Measurements from ENCODE around the gene HOXC6. TPM values are rescaled to one million over a fixed set of nuclear protein-coding genes. Genes with fewer than 3 reads are reported as not detected.

Gene HOXC6
- total and polyA plus RNA-seq, 2 of the 8 experiments (the other 6 are each of a cell fraction or from before 2014, with no cell fraction given) = not detected

- Histone ChIP-seq H4K91ac (replicated peaks; ENCODE audit: insufficient read length, low read length) (no peak overlapping the region), H2BK120ac (replicated peaks; ENCODE audit: low read depth, low read length) (no peak overlapping the region), H3K56ac (replicated peaks; ENCODE audit: insufficient read length, low read depth, low read length) (no peak overlapping the region), H3K4me3 (ENCODE audit: extremely low read depth in 1 of 4, insufficient read depth in 2 of 4, low read depth in 3 of 4, low read length in 4 of 4) (no peak overlapping the region), H2BK15ac (ENCODE audit: low read length) (no peak overlapping the region), H3K14ac (ENCODE audit: insufficient read length) (no peak overlapping the region), H3K18ac (ENCODE audit: extremely low read depth, low read length) (no peak overlapping the region), H2BK20ac (ENCODE audit: low read length) (no peak overlapping the region), H3K4ac (replicated peaks; ENCODE audit: insufficient read length, low read depth, low read length) (no peak overlapping the region), H3K23me2 (ENCODE audit: low read depth, low read length) (no peaks in the 10 kb centered on the region), H4K5ac (ENCODE audit: insufficient read length, low read depth, low read length) (no peak overlapping the region), H4K8ac (ENCODE audit: extremely low read depth, insufficient read depth, low read length) (no peak overlapping the region), H2AK5ac (ENCODE audit: low read depth, low read length) (no peak overlapping the region), H2BK12ac (ENCODE audit: low read depth, low read length) (no peak overlapping the region), H3K4me1 (replicated peaks in 1 of 4; ENCODE audit: control insufficient read depth in 3 of 4, insufficient read depth in 4 of 4, low read length in 3 of 4) (peaks cover 0 to 8% (median 2%) of the 10 kb centered on the region in 4 experiments; a peak in 4 of 7 replicates), H3K9me3 (ENCODE audit: insufficient read depth in 2 of 2, low read depth in 1 of 2, low read length in 1 of 2) (no peaks in the 10 kb centered on the region; a peak in 1 of 4 replicates), H3K27me3 (replicated peaks in 1 of 4; ENCODE audit: control insufficient read depth in 3 of 4, extremely low read depth in 1 of 4, insufficient read depth in 3 of 4, low read length in 3 of 4) (peaks cover 96 to 100% (median 98%) of the 10 kb centered on the region in 4 experiments), H4K20me1 (replicated peaks in 1 of 2; ENCODE audit: control insufficient read depth in 1 of 2, insufficient read depth in 2 of 2, low read length in 2 of 2) (peaks cover 15 to 23% of the 10 kb centered on the region in 2 experiments), H2AFZ (ENCODE audit: low read length) (no peak overlapping the region), H3K9ac (replicated peaks in 1 of 4; ENCODE audit: extremely low read depth in 1 of 4, low read depth in 3 of 4, low read length in 3 of 4) (no peak overlapping the region), H3K23ac (ENCODE audit: insufficient read length) (no peak overlapping the region), H3K4me2 (ENCODE audit: insufficient read depth in 1 of 2, low read depth in 2 of 2, low read length in 2 of 2) (no peak overlapping the region; a peak in 1 of 4 replicates), H3K79me2 (ENCODE audit: control insufficient read depth in 1 of 2, insufficient read depth in 2 of 2, low read length in 2 of 2) (no peaks in the 10 kb centered on the region), H3K36me3 (ENCODE audit: control insufficient read depth in 2 of 4, insufficient read depth in 4 of 4, low read length in 3 of 4) (peaks cover 0 to 8% (median 0%) of the 10 kb centered on the region in 4 experiments; a peak in 1 of 8 replicates), H2BK5ac (ENCODE audit: low read depth, low read length) (no peak overlapping the region), H3K27ac (ENCODE audit: low read depth, low read length) (no peak overlapping the region), H3K79me1 (ENCODE audit: low read depth, low read length) (no peaks in the 10 kb centered on the region)
- CTCF ChIA-PET (ENCODE audit: partially characterized antibody) = interaction anchor here (1.0 to 20.0 kb wide), 13 partner anchors 11 to 181 kb away, joined by 3 to 339 read pairs (median 5); partner anchors contain the start of genes HOXC10, HOXC4 and SMUG1
- POLR2A ChIA-PET (ENCODE audit: partially characterized antibody) = interaction anchor here (0.6 to 1.0 kb wide), 4 partner anchors 9 to 41 kb away, joined by 3 to 4 read pairs (median 3); no protein-coding TSS in a partner anchor
- FAIRE-seq (no peak), DNase-seq (ENCODE audit: low read depth in 1 of 2, low spot score in 2 of 2) (no peak)
- WGBS, 2 experiments (ENCODE audit: extremely low coverage in 1 of 2, insufficient coverage in 1 of 2, insufficient read length in 1 of 2, insufficient replicate concordance in 2 of 2, low coverage in 1 of 2, low lambda C conversion rate in 2 of 2, missing lambda C conversion rate in 1 of 2) = 10% methylated on average over 39 of the region's 57 CpGs; no CpG with 5 or more reads in 1 of the 2 experiments
- TF ChIP-seq SUZ12 (IDR thresholded peaks at IDR 0.05; ENCODE audit: low read length) (peak; percentile 97), SP2 (IDR thresholded peaks at IDR 0.05; ENCODE audit: low read length) (no peak), RNF2 (IDR thresholded peaks at IDR 0.05; ENCODE audit: borderline replicate concordance, low read depth, low read length, missing control alignments, poor library complexity, severe bottlenecking) (peak; percentile 82), EZH2 (IDR thresholded peaks at IDR 0.05; ENCODE audit: low read depth, low read length, severe bottlenecking) (peak; percentile 95), EGR1 (IDR thresholded peaks at IDR 0.05; ENCODE audit: borderline replicate concordance, low read depth, low read length) (no peak)
These were observed 5.9 kb downstream of the HOXC6 start for GRCh38 chr12:54033980-54034784.

Data from H1 (cell line).